ENCODE results near the gene RAX2. TPM values are rescaled to one million over a fixed set of nuclear protein-coding genes. Genes with fewer than 3 reads are reported as not detected.

RAX2 gene
- total RNA-seq, 1 experiment from 2014 or later = not detected

GRCh38 chr19:3730457-3730958 is 41.5 kb downstream of the RAX2 start:
- no peak for DNase-seq (ENCODE audit: low spot score)

- DNase-seq (ENCODE audit: low spot score) = peak; percentile 48
These were observed 46.3 kb downstream of the RAX2 start for GRCh38 chr19:3725640-3726310.

- no peak for DNase-seq (ENCODE audit: low spot score)
These were observed 46.9 kb downstream of the RAX2 start for GRCh38 chr19:3725121-3725520.

- no peak for DNase-seq (ENCODE audit: low spot score)
These were observed 48.1 kb downstream of the RAX2 start for GRCh38 chr19:3723883-3724282.

- DNase-seq (ENCODE audit: low spot score) = no peak
These were observed 48.9 kb downstream of the RAX2 start for GRCh38 chr19:3723110-3723488.

- no peak for DNase-seq (ENCODE audit: low spot score)
These were observed 49.5 kb downstream of the RAX2 start for GRCh38 chr19:3722443-3723109.

GRCh38 chr19:3721887-3722442 is 50.1 kb downstream of the RAX2 start:
- no peak for DNase-seq (ENCODE audit: low spot score)

GRCh38 chr19:3721131-3721886 is 50.7 kb downstream of the RAX2 start:
- DNase-seq (ENCODE audit: low spot score) = peak; percentile 71

- no peak for DNase-seq (ENCODE audit: low spot score)
These were observed 51.6 kb downstream of the RAX2 start for GRCh38 chr19:3720349-3720917.

- no peak for DNase-seq (ENCODE audit: low spot score)
These were observed 52.2 kb downstream of the RAX2 start for GRCh38 chr19:3719868-3720267.

Other genes with a start within 250 kb of the RAX2 start
- gene TEKTIP1, start 233.1 kb downstream of the RAX2 start, total RNA-seq (2014; rRNA removed; shearing (Covaris generic)) = not detected in 2 replicates
- gene MFSD12, start 214.6 kb downstream of the RAX2 start, total RNA-seq (2014; rRNA removed; shearing (Covaris generic)) = 152 and 169 TPM in 2 replicates
- 224 and 260 TPM in 2 replicates for gene HMG20B, start 199.3 kb downstream of the RAX2 start, total RNA-seq (2014; rRNA removed; shearing (Covaris generic))
- gene GIPC3, start 186.8 kb downstream of the RAX2 start, total RNA-seq (2014; rRNA removed; shearing (Covaris generic)) = 0.07 TPM in 1 of 2 replicates, not detected in the other
- 3.4 and 7.4 TPM in 2 replicates for gene TBXA2R, start 165.4 kb downstream of the RAX2 start, total RNA-seq (2014; rRNA removed; shearing (Covaris generic))
- 23.0 and 34.6 TPM in 2 replicates for gene CACTIN, start 145.4 kb downstream of the RAX2 start, total RNA-seq (2014; rRNA removed; shearing (Covaris generic))
- gene PIP5K1C, start 71.8 kb downstream of the RAX2 start, total RNA-seq (2014; rRNA removed; shearing (Covaris generic)) = 18.8 and 21.4 TPM in 2 replicates
- 0.93 and 0.98 TPM in 2 replicates for gene TJP3, start 63.8 kb downstream of the RAX2 start, total RNA-seq (2014; rRNA removed; shearing (Covaris generic))
- gene APBA3, start 10.5 kb downstream of the RAX2 start, total RNA-seq (2014; rRNA removed; shearing (Covaris generic)) = 22.2 and 28.7 TPM in 2 replicates
- 74.4 and 95.3 TPM in 2 replicates for gene MRPL54, start 9.5 kb downstream of the RAX2 start, total RNA-seq (2014; rRNA removed; shearing (Covaris generic))
- gene MATK, start 14.2 kb upstream of the RAX2 start, total RNA-seq (2014; rRNA removed; shearing (Covaris generic)) = 0.05 and 0.78 TPM in 2 replicates
- not detected in 2 replicates for gene ZFR2, start 96.8 kb upstream of the RAX2 start, total RNA-seq (2014; rRNA removed; shearing (Covaris generic))
- gene ATCAY, start 108.5 kb upstream of the RAX2 start, total RNA-seq (2014; rRNA removed; shearing (Covaris generic)) = not detected in 2 replicates
- not detected in 2 replicates for gene NMRK2, start 160.8 kb upstream of the RAX2 start, total RNA-seq (2014; rRNA removed; shearing (Covaris generic))
- 65.9 and 140 TPM in 2 replicates for gene DAPK3, start 198.9 kb upstream of the RAX2 start, total RNA-seq (2014; rRNA removed; shearing (Covaris generic))
- gene EEF2, start 213.2 kb upstream of the RAX2 start, total RNA-seq (2014; rRNA removed; shearing (Covaris generic)) = 1,286 and 1,342 TPM in 2 replicates
- gene PIAS4, start 235.5 kb upstream of the RAX2 start, total RNA-seq (2014; rRNA removed; shearing (Covaris generic)) = 28.7 and 33.9 TPM in 2 replicates

All from A172 (cell line).